ENCODE measurements around the gene GUCY1A2. TPM values are rescaled to one million over a fixed set of nuclear protein-coding genes. Genes with fewer than 3 reads are reported as not detected.

Gene GUCY1A2
- total RNA-seq, 1 donor from 2014 or later: 1.6 TPM

- no peak for DNase-seq (ENCODE audit: low read depth, low spot score)
Observed at GRCh38 chr11:106748059-106748458, 270.2 kb downstream of the GUCY1A2 start.

- DNase-seq (ENCODE audit: low read depth, low spot score): no peak
Observed at GRCh38 chr11:106745941-106746340, 272.3 kb downstream of the GUCY1A2 start.

GRCh38 chr11:106733635-106734034 is 284.6 kb downstream of the GUCY1A2 start:
- DNase-seq (ENCODE audit: low read depth, low spot score): no peak

GRCh38 chr11:106728859-106729258 is 289.4 kb downstream of the GUCY1A2 start:
- no peak for DNase-seq (ENCODE audit: low read depth, low spot score)

GRCh38 chr11:106728379-106728778 is 289.9 kb downstream of the GUCY1A2 start:
- DNase-seq (ENCODE audit: low read depth, low spot score): no peak

- DNase-seq (ENCODE audit: low read depth, low spot score): no peak
Observed at GRCh38 chr11:106727256-106727655, 291.0 kb downstream of the GUCY1A2 start.

- DNase-seq (ENCODE audit: low read depth, low spot score): no peak
Observed at GRCh38 chr11:106724293-106724892, 293.9 kb downstream of the GUCY1A2 start.

GRCh38 chr11:106723071-106723470 is 295.2 kb downstream of the GUCY1A2 start:
- DNase-seq (ENCODE audit: low read depth, low spot score): no peak

GRCh38 chr11:106717222-106717621 is 301.1 kb downstream of the GUCY1A2 start:
- DNase-seq (ENCODE audit: low read depth, low spot score): no peak

GRCh38 chr11:106714199-106714598 is 304.1 kb downstream of the GUCY1A2 start:
- no peak for DNase-seq (ENCODE audit: low read depth, low spot score)

GRCh38 chr11:106708348-106708747 is 309.9 kb downstream of the GUCY1A2 start:
- DNase-seq (ENCODE audit: low read depth, low spot score): no peak

- DNase-seq (ENCODE audit: low read depth, low spot score): no peak
Observed at GRCh38 chr11:106706355-106706754, 311.9 kb downstream of the GUCY1A2 start.

GRCh38 chr11:106702805-106703204 is 315.5 kb downstream of the GUCY1A2 start:
- DNase-seq (ENCODE audit: low read depth, low spot score): no peak

GRCh38 chr11:106697058-106697457 is 321.2 kb downstream of the GUCY1A2 start:
- DNase-seq (ENCODE audit: low read depth, low spot score): no peak

- no peak for DNase-seq (ENCODE audit: low read depth, low spot score)
Observed at GRCh38 chr11:106695506-106695905, 322.8 kb downstream of the GUCY1A2 start.

GRCh38 chr11:106694501-106694900 is 323.8 kb downstream of the GUCY1A2 start:
- DNase-seq (ENCODE audit: low read depth, low spot score): no peak

GRCh38 chr11:106691807-106692365 is 326.4 kb downstream of the GUCY1A2 start:
- no peak for DNase-seq (ENCODE audit: low read depth, low spot score)

GRCh38 chr11:106690923-106691322 is 327.4 kb downstream of the GUCY1A2 start:
- DNase-seq (ENCODE audit: low read depth, low spot score): no peak

GRCh38 chr11:106684944-106685343 is 333.3 kb downstream of the GUCY1A2 start:
- DNase-seq (ENCODE audit: low read depth, low spot score): no peak

- no peak for DNase-seq (ENCODE audit: low read depth, low spot score)
Observed at GRCh38 chr11:106683435-106683834, 334.8 kb downstream of the GUCY1A2 start.

- no peak for DNase-seq (ENCODE audit: low read depth, low spot score)
Observed at GRCh38 chr11:106681435-106681834, 336.8 kb downstream of the GUCY1A2 start.

GRCh38 chr11:106679581-106679980 is 338.7 kb downstream of the GUCY1A2 start:
- no peak for DNase-seq (ENCODE audit: low read depth, low spot score)

GRCh38 chr11:106679181-106679580 is 339.1 kb downstream of the GUCY1A2 start:
- no peak for DNase-seq (ENCODE audit: low read depth, low spot score)

GRCh38 chr11:106670069-106670468 is 348.2 kb downstream of the GUCY1A2 start:
- DNase-seq (ENCODE audit: low read depth, low spot score): no peak
